Neural cell (in vitro differentiated cells): ENCODE results near the gene ENTREP3. TPM values are rescaled to one million over a fixed set of nuclear protein-coding genes. Genes with fewer than 3 reads are reported as not detected.

Experiments
- H2AFZ ChIP-seq: fragments of 200-600, 300-800 bp; sonication (generic), shearing (Covaris generic); 2 replicates; pipeline ENCODE4 v1.6.0; 2014; ENCODE audit warnings: low read depth, mild to moderate bottlenecking, antibody characterized with exemption, low read length, moderate library complexity
- H3F3A ChIP-seq: fragments of 200-600 bp; shearing (Covaris generic); 2 replicates; pipeline ENCODE4 v1.6.1; 2016; ENCODE audit warnings: mild to moderate bottlenecking, moderate library complexity, mixed read lengths, antibody characterized with exemption, low read length; ENCODE audit not compliant: insufficient read depth, poor library complexity, severe bottlenecking
- H3K27ac ChIP-seq: fragments of 200-600, 300-800 bp; sonication (generic), shearing (Covaris generic); 2 replicates; pipeline ENCODE4 v1.5.1; 2014; ENCODE audit warnings: mild to moderate bottlenecking, low read length, moderate library complexity
- H3K27me3 ChIP-seq: fragments of 300-800, 200-600 bp; sonication (generic), shearing (Covaris generic); 2 replicates; pipeline ENCODE4 v1.6.0; 2014; ENCODE audit warnings: mild to moderate bottlenecking, low read depth, low read length, moderate library complexity; ENCODE audit not compliant: insufficient read depth
- H3K36me3 ChIP-seq: fragments of 300-800, 200-600 bp; sonication (generic), shearing (Covaris generic); 2 replicates; pipeline ENCODE4 v1.5.1; 2014; ENCODE audit warnings: mild to moderate bottlenecking, antibody characterized with exemption, low read length, moderate library complexity; ENCODE audit not compliant: insufficient read depth
- H3K4me2 ChIP-seq: fragments of 300-800, 200-600 bp; sonication (generic), shearing (Covaris generic); 2 replicates; pipeline ENCODE4 v1.6.0; 2014; ENCODE audit warnings: mild to moderate bottlenecking, low read length
- H3K4me3 ChIP-seq: fragments of 300-800, 200-600 bp; sonication (generic), shearing (Covaris generic); 2 replicates; pipeline ENCODE4 v1.5.1; 2014; ENCODE audit warnings: mild to moderate bottlenecking, low read length, moderate library complexity
- H3K79me2 ChIP-seq: fragments of 200-600 bp; shearing (Covaris generic); replicated peaks from 2 replicates; pipeline ENCODE4 v1.6.0; 2014; ENCODE audit warnings: mild to moderate bottlenecking, low read length, moderate library complexity; ENCODE audit not compliant: insufficient read depth
- H3K9ac ChIP-seq: fragments of 300-800, 200-600 bp; sonication (generic), shearing (Covaris generic); 2 replicates; pipeline ENCODE4 v1.6.1; 2016; ENCODE audit warnings: mild to moderate bottlenecking, low read length, mixed read lengths
- H3K9me2 ChIP-seq: fragments of 200-600 bp; shearing (Covaris generic); 2 replicates; pipeline ENCODE4 v1.6.1; 2016; ENCODE audit warnings: mild to moderate bottlenecking, low read length, mixed read lengths; ENCODE audit not compliant: insufficient read depth
- H3K9me3 ChIP-seq: fragments of 200-600, 300-800 bp; sonication (generic), shearing (Covaris generic); 2 replicates; pipeline ENCODE4 v1.6.1; 2016; ENCODE audit warnings: mild to moderate bottlenecking, mixed run types, low read length, moderate library complexity, mixed read lengths
- H4K20me1 ChIP-seq: fragments of 200-600 bp; shearing (Covaris generic); 2 replicates; pipeline ENCODE4 v1.6.1; 2016; ENCODE audit warnings: mild to moderate bottlenecking, mixed run types; ENCODE audit not compliant: insufficient read depth
- EP300 ChIP-seq: fragments of 450-650 bp; conservative IDR thresholded peaks from 2 replicates; pipeline ENCODE4 v1.6.1; 2014; ENCODE audit warnings: antibody characterized with exemption, mild to moderate bottlenecking, moderate library complexity; ENCODE audit not compliant: poor library complexity, severe bottlenecking
- EZH2 ChIP-seq: fragments of 200-600, 300-800 bp; shearing (Covaris generic), sonication (generic); IDR thresholded peaks from 2 replicates; pipeline ENCODE4 v1.6.1; 2014; ENCODE audit warnings: antibody characterized with exemption, low read length, borderline replicate concordance, mild to moderate bottlenecking; ENCODE audit not compliant: insufficient read depth, poor library complexity, severe bottlenecking
- MXI1 ChIP-seq: fragments of 450-650 bp; conservative IDR thresholded peaks from 2 replicates; pipeline ENCODE4 v1.6.1; 2014; ENCODE audit warnings: antibody characterized with exemption, mild to moderate bottlenecking; ENCODE audit not compliant: poor library complexity, severe bottlenecking
- POLR2AphosphoS5 ChIP-seq: IDR thresholded peaks from 2 replicates; pipeline ENCODE4 v1.6.1; 2012
- RAD21 ChIP-seq: fragments of 450-650 bp; conservative IDR thresholded peaks from 2 replicates; pipeline ENCODE4 v1.6.1; 2014; ENCODE audit warnings: antibody characterized with exemption, mild to moderate bottlenecking, moderate library complexity
- SMC3 ChIP-seq: fragments of 450-650 bp; conservative IDR thresholded peaks from 2 replicates; pipeline ENCODE4 v1.6.1; 2014; ENCODE audit warnings: antibody characterized with exemption, mild to moderate bottlenecking, moderate library complexity; ENCODE audit not compliant: poor library complexity
- TAF1 ChIP-seq: IDR thresholded peaks from 2 replicates; pipeline ENCODE4 v1.6.1; 2012; ENCODE audit warnings: low read depth
- polyA plus RNA-seq: library from polyadenylated mRNA; depleted of rRNA; stranded (reverse); fragments of >200 nt; gene quantifications from 2 replicates; pipeline ENCODE4 v1.2.3, GENCODE V29; 2014
- TF ChIP-seq, protein P1 (sequence below): IDR thresholded peaks from 2 replicates; pipeline ENCODE4 v1.6.1; 2012; ENCODE audit warnings: borderline replicate concordance
- TF ChIP-seq, protein P2 (sequence below): fragments of 450-650 bp; IDR thresholded peaks from 2 replicates; pipeline ENCODE4 v1.5.1; 2014; ENCODE audit warnings: antibody characterized with exemption, mild to moderate bottlenecking, moderate library complexity; ENCODE audit not compliant: poor library complexity, severe bottlenecking

The ENTREP3 gene
- polyA plus RNA-seq, 1 donor from 2014 or later = 11.1 TPM

GRCh38 chr1:155210314-155211104, 44.8 kb downstream of the ENTREP3 start (continued):
- TF ChIP-seq, protein P1, sequence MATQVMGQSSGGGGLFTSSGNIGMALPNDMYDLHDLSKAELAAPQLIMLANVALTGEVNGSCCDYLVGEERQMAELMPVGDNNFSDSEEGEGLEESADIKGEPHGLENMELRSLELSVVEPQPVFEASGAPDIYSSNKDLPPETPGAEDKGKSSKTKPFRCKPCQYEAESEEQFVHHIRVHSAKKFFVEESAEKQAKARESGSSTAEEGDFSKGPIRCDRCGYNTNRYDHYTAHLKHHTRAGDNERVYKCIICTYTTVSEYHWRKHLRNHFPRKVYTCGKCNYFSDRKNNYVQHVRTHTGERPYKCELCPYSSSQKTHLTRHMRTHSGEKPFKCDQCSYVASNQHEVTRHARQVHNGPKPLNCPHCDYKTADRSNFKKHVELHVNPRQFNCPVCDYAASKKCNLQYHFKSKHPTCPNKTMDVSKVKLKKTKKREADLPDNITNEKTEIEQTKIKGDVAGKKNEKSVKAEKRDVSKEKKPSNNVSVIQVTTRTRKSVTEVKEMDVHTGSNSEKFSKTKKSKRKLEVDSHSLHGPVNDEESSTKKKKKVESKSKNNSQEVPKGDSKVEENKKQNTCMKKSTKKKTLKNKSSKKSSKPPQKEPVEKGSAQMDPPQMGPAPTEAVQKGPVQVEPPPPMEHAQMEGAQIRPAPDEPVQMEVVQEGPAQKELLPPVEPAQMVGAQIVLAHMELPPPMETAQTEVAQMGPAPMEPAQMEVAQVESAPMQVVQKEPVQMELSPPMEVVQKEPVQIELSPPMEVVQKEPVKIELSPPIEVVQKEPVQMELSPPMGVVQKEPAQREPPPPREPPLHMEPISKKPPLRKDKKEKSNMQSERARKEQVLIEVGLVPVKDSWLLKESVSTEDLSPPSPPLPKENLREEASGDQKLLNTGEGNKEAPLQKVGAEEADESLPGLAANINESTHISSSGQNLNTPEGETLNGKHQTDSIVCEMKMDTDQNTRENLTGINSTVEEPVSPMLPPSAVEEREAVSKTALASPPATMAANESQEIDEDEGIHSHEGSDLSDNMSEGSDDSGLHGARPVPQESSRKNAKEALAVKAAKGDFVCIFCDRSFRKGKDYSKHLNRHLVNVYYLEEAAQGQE = no peak
- TF ChIP-seq RAD21 (no peak), MXI1 (no peak)

GRCh38 chr1:155209312-155209721, 46.0 kb downstream of the ENTREP3 start:
- Histone ChIP-seq H3F3A (peaks cover 6% of the 10 kb centered on the region), H2AFZ (peak overlapping the region; percentile 47), H3K9me3 (no peaks in the 10 kb centered on the region), H3K4me3 (peak overlapping the region; percentile 91), H3K79me2 (peaks cover 24% of the 10 kb centered on the region), H4K20me1 (no peaks in the 10 kb centered on the region), H3K9ac (peak overlapping the region; percentile 100), H3K4me2 (peak overlapping the region; percentile 90), H3K27ac (peak overlapping the region; percentile 100), H3K9me2 (no peaks in the 10 kb centered on the region), H3K27me3 (no peaks in the 10 kb centered on the region), H3K36me3 (no peaks in the 10 kb centered on the region)
- TF ChIP-seq, protein P2, sequence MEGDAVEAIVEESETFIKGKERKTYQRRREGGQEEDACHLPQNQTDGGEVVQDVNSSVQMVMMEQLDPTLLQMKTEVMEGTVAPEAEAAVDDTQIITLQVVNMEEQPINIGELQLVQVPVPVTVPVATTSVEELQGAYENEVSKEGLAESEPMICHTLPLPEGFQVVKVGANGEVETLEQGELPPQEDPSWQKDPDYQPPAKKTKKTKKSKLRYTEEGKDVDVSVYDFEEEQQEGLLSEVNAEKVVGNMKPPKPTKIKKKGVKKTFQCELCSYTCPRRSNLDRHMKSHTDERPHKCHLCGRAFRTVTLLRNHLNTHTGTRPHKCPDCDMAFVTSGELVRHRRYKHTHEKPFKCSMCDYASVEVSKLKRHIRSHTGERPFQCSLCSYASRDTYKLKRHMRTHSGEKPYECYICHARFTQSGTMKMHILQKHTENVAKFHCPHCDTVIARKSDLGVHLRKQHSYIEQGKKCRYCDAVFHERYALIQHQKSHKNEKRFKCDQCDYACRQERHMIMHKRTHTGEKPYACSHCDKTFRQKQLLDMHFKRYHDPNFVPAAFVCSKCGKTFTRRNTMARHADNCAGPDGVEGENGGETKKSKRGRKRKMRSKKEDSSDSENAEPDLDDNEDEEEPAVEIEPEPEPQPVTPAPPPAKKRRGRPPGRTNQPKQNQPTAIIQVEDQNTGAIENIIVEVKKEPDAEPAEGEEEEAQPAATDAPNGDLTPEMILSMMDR = no peak
- TF ChIP-seq POLR2AphosphoS5 = peak; percentile 3

DNA sequence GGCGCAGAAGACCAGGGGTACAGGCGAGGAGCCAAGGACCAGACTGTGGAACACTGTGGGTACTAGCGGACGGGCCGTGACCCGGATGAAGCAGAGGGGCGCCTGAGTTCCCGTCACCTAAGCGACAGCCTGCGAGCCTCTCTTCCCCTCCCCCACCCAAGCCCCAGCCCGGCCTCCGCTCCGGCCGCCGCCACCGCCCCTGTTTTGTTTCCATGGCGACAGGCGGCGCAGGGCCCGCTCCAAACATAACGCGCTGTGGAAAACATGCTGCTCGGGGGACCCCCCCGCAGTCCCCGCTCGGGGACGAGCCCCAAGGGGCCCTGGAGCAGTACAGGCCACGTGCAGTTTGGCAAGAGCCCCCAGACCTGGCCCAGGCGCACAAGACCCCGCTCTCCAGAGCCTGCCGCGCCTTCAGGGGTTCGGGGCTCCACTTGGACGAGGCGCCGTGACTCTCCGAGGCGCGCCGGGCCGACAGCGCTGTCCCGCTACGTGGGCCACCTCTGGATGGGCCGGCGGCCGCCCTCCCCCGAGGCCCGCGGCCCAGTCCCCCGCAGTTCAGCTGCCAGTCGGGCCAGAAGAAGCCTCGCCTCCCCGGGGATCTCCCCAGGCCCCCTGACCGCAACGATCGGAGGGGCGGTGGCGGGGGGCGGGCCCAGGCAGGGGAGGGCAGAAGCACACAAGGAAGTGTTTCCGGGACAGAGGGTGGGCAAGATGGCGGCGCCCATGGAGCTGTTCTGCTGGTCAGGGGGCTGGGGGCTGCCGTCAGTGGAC, 46.6 kb downstream of the ENTREP3 start, which contains the start of gene MTX1:
Gene MTX1, plus strand, starts transcription at position 155 of the 771 bp plus-strand sequence. Its CDS starts 110 bp downstream, at position 265.
- Histone ChIP-seq H3K27ac (peak within 1 kb of the TSS; percentile 100), H4K20me1 (no peaks in the 10 kb centered on the region), H3K27me3 (no peaks in the 10 kb centered on the region), H3K4me3 (peak within 1 kb of the TSS; percentile 91), H3K79me2 (peaks cover 24% of the 10 kb centered on the region), H3K9me3 (no peaks in the 10 kb centered on the region), H3K36me3 (no peaks in the 10 kb centered on the region), H3K9ac (peak within 1 kb of the TSS; percentile 100), H3K4me2 (peak within 1 kb of the TSS; percentile 100), H2AFZ (peak within 1 kb of the TSS; percentile 59), H3K9me2 (no peaks in the 10 kb centered on the region), H3F3A (peaks cover 6% of the 10 kb centered on the region)
- TF ChIP-seq, protein P2 = no peak
- TF ChIP-seq EZH2 (no peak), SMC3 (no peak), TAF1 (peak; percentile 25), POLR2AphosphoS5 (peak; percentile 87), RAD21 (no peak), EP300 (no peak), MXI1 (peak; percentile 90)
- TF ChIP-seq, protein P1 = no peak
